Vagina (tissue), 2 donors: ENCODE measurements around the gene C15orf40. TPM values are rescaled to one million over a fixed set of nuclear protein-coding genes. Genes with fewer than 3 reads are reported as not detected.

Experiments used
- DNase-seq, 2 donors: peaks; one replicate each; pipeline ENCODE4 v3.0.0-alpha.2; 2017; ENCODE audit errors: extremely low spot score in 2 of 2
- H3K27ac ChIP-seq: fragments of 200-600 bp; sonication (generic); one replicate; pipeline ENCODE4 v1.5.1; 2019
- H3K27me3 ChIP-seq: fragments of 200-600 bp; sonication (generic); one replicate; pipeline ENCODE4 v1.5.1; 2019
- H3K36me3 ChIP-seq, 2 donors: fragments of 200-600 bp; sonication (generic); one replicate each; pipeline ENCODE4 v1.5.1; 2017 to 2019
- H3K4me1 ChIP-seq: fragments of 200-600 bp; sonication (generic); one replicate; pipeline ENCODE4 v1.5.1; 2019
- H3K4me3 ChIP-seq, 2 donors: fragments of 200-600 bp; sonication (generic); 1 replicate in 1 of 2; 2 replicates in 1 of 2; pipeline ENCODE4 v1.5.1; 2016 to 2019
- H3K9me3 ChIP-seq: fragments of 200-600 bp; sonication (generic); one replicate; pipeline ENCODE4 v1.5.1; 2019
- POLR2A ChIP-seq, 2 donors: fragments of 450-650 bp; IDR thresholded peaks; one replicate each; pipeline ENCODE4 v1.6.1; 2017; ENCODE audit warnings: antibody characterized with exemption in 2 of 2, mild to moderate bottlenecking in 2 of 2, moderate library complexity in 2 of 2
- POLR2AphosphoS5 ChIP-seq, 2 donors: sonication (generic); formaldehyde crosslinking; IDR thresholded peaks; one replicate each; pipeline ENCODE4 v1.9.0; 2017; ENCODE audit warnings: antibody characterized with exemption in 2 of 2, mild to moderate bottlenecking in 2 of 2, low read depth in 1 of 2; ENCODE audit not compliant: insufficient read depth in 1 of 2
- intact Hi-C: fragments of 100-400 bp; cut with DNase I; formaldehyde crosslinking; loops from one replicate; pipeline ENCODE4 v1.15.1; 2023
- total RNA-seq: library from RNA; depleted of rRNA; stranded (reverse); fragments of >200 nt; gene quantifications from one replicate; pipeline ENCODE4 v1.2.3, GENCODE V29; 2016
- TF ChIP-seq, protein P1 (sequence below), 3 experiments: fragments of 450-650 bp in 2 of 3; fragments of 200-600 bp in 1 of 3; sonication (generic) in 1 of 3; IDR thresholded peaks; one replicate each; pipeline ENCODE4 v1.5.1; 2017 to 2019; ENCODE audit warnings: antibody characterized with exemption in 3 of 3, mild to moderate bottlenecking in 2 of 3, moderate library complexity in 2 of 3

The C15orf40 gene
- total RNA-seq, 1 donor from 2014 or later, result 6.9 TPM

- no peak for DNase-seq
- intact Hi-C loops, result no loop called here
- no peak for TF ChIP-seq POLR2A (IDR thresholded peaks at IDR 0.05)
- TF ChIP-seq, protein P1, sequence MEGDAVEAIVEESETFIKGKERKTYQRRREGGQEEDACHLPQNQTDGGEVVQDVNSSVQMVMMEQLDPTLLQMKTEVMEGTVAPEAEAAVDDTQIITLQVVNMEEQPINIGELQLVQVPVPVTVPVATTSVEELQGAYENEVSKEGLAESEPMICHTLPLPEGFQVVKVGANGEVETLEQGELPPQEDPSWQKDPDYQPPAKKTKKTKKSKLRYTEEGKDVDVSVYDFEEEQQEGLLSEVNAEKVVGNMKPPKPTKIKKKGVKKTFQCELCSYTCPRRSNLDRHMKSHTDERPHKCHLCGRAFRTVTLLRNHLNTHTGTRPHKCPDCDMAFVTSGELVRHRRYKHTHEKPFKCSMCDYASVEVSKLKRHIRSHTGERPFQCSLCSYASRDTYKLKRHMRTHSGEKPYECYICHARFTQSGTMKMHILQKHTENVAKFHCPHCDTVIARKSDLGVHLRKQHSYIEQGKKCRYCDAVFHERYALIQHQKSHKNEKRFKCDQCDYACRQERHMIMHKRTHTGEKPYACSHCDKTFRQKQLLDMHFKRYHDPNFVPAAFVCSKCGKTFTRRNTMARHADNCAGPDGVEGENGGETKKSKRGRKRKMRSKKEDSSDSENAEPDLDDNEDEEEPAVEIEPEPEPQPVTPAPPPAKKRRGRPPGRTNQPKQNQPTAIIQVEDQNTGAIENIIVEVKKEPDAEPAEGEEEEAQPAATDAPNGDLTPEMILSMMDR (IDR thresholded peaks at IDR 0.05), result no peak
- no peak for TF ChIP-seq POLR2AphosphoS5 (IDR thresholded peaks at IDR 0.05; ENCODE audit: insufficient read depth in 1 of 2, low read depth in 1 of 2)
- peaks cover 7% of the 10 kb centered on the region for H3K4me1 ChIP-seq
- no peak overlapping the region for H3K4me3 ChIP-seq
- no peaks in the 10 kb centered on the region for H3K9me3 ChIP-seq
- no peak overlapping the region for H3K27ac ChIP-seq
- H3K27me3 ChIP-seq, result no peaks in the 10 kb centered on the region
- H3K36me3 ChIP-seq, result no peaks in the 10 kb centered on the region
These were observed 12.0 kb downstream of the C15orf40 start for GRCh38 chr15:82999426-82999825.

DNA sequence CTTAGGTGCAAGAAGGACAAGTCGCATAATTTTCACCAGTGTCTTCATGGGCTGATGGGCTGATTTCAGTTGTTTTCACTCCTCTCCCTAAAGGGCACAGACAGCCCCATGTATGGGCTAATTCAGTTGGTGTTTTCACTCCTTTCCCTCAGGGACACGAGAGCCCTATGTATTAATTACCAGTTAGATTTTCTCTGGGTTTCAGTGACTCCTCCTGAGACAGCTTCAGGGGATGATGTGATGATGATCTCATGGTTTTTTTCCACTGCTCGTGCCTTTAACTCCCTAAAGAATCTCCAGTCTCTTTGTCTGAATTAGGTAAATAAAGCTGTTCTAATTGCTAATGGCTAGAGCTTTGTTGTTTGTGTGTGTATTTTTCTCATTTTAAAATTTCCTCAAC, 15.5 kb downstream of the C15orf40 start:
- Histone ChIP-seq H3K27ac (no peak overlapping the region), H3K4me1 (peaks cover 7% of the 10 kb centered on the region), H3K9me3 (no peaks in the 10 kb centered on the region), H3K27me3 (no peaks in the 10 kb centered on the region), H3K36me3 (no peaks in the 10 kb centered on the region), H3K4me3 (no peak overlapping the region)
- DNase-seq, result peak in 1 of 2 donors; percentile 11
- intact Hi-C loops, result no loop called here
- TF ChIP-seq, protein P1 (IDR thresholded peaks at IDR 0.05), result no peak
- TF ChIP-seq POLR2AphosphoS5 (IDR thresholded peaks at IDR 0.05; ENCODE audit: insufficient read depth in 1 of 2, low read depth in 1 of 2), result no peak
- TF ChIP-seq POLR2A (IDR thresholded peaks at IDR 0.05), result no peak

GRCh38 chr15:82995076-82995475, 16.4 kb downstream of the C15orf40 start:
- peak in 1 of 2 donors; percentile 22 for DNase-seq
- peaks cover 6% of the 10 kb centered on the region for H3K4me1 ChIP-seq
- no peaks in the 10 kb centered on the region for H3K36me3 ChIP-seq
- TF ChIP-seq POLR2AphosphoS5 (IDR thresholded peaks at IDR 0.05; ENCODE audit: insufficient read depth in 1 of 2, low read depth in 1 of 2) (no peak), POLR2A (IDR thresholded peaks at IDR 0.05) (no peak)
- TF ChIP-seq, protein P1 (IDR thresholded peaks at IDR 0.05), result no peak
- intact Hi-C loops, result no loop called here
- H3K9me3 ChIP-seq, result no peaks in the 10 kb centered on the region
- no peak overlapping the region for H3K27ac ChIP-seq
- no peaks in the 10 kb centered on the region for H3K27me3 ChIP-seq
- H3K4me3 ChIP-seq, result no peak overlapping the region

DNA sequence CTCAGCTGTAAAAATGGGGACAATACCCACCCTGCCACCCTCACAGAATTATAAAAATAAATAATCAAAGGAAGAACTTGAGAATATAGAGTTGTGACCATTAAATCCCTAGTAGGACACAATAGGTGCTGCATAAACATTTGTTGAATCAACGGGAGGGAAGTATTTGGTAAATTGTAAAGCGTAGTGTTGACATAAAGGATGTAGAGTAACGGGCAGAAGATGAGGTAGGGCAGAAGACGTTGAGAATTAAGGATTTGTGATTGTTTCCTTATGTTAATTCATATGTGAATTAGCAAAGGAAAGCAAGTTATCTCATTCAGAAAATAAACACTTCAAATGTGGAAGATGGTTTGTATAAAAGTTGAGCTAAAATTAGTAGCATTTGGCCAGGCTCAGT, 18.3 kb downstream of the C15orf40 start:
- no peak for TF ChIP-seq POLR2AphosphoS5 (IDR thresholded peaks at IDR 0.05; ENCODE audit: insufficient read depth in 1 of 2, low read depth in 1 of 2)
- TF ChIP-seq, protein P1 (IDR thresholded peaks at IDR 0.05), result no peak
- TF ChIP-seq POLR2A (IDR thresholded peaks at IDR 0.05), result no peak
- H3K4me3 ChIP-seq, result no peak overlapping the region
- no peaks in the 10 kb centered on the region for H3K27me3 ChIP-seq
- no peaks in the 10 kb centered on the region for H3K4me1 ChIP-seq
- peaks cover 0 to 12% of the 10 kb centered on the region in 2 donors for H3K36me3 ChIP-seq
- H3K27ac ChIP-seq, result no peak overlapping the region
- intact Hi-C loops, result no loop called here
- H3K9me3 ChIP-seq, result no peaks in the 10 kb centered on the region
- no peak for DNase-seq

- Histone ChIP-seq H3K4me1 (peaks cover 2% of the 10 kb centered on the region), H3K27me3 (no peaks in the 10 kb centered on the region), H3K36me3 (peaks cover 0 to 12% of the 10 kb centered on the region in 2 donors), H3K9me3 (no peaks in the 10 kb centered on the region), H3K4me3 (no peak overlapping the region), H3K27ac (no peak overlapping the region)
- intact Hi-C loops, result no loop called here
- no peak for DNase-seq
- TF ChIP-seq, protein P1 (IDR thresholded peaks at IDR 0.05), result no peak
- no peak for TF ChIP-seq POLR2AphosphoS5 (IDR thresholded peaks at IDR 0.05; ENCODE audit: insufficient read depth in 1 of 2, low read depth in 1 of 2)
- no peak for TF ChIP-seq POLR2A (IDR thresholded peaks at IDR 0.05)
These were observed 18.9 kb downstream of the C15orf40 start for GRCh38 chr15:82992436-82992998.
